HFFc6 (cell line): Measurements from ENCODE around the gene PLPP1. TPM values are rescaled to one million over a fixed set of nuclear protein-coding genes. Genes with fewer than 3 reads are reported as not detected.

Experiments used
- DNase-seq: peaks from one replicate; pipeline ENCODE4 v3.0.0-alpha.2; 2018
- H3K27ac Mint-ChIP-seq: 2 replicates; pipeline ENCODE4 v1.8.0; 2020; ENCODE audit warnings: mild to moderate bottlenecking, mixed read lengths
- H3K27me3 Mint-ChIP-seq: 2 replicates; pipeline ENCODE4 v1.8.0; 2021; ENCODE audit warnings: mild to moderate bottlenecking, moderate library complexity, mixed read lengths; ENCODE audit not compliant: insufficient read depth
- H3K36me3 Mint-ChIP-seq: 2 replicates; pipeline ENCODE4 v1.8.0; 2021; ENCODE audit warnings: low read depth, mixed read lengths
- H3K4me1 Mint-ChIP-seq: 2 replicates; pipeline ENCODE4 v1.8.0; 2020; ENCODE audit warnings: low read depth, mixed read lengths
- H3K4me3 Mint-ChIP-seq: 2 replicates; pipeline ENCODE4 v1.8.0; 2020; ENCODE audit warnings: mild to moderate bottlenecking, moderate library complexity, mixed read lengths
- H3K9me3 Mint-ChIP-seq: 2 replicates; pipeline ENCODE4 v1.8.0; 2020; ENCODE audit warnings: mild to moderate bottlenecking, mixed read lengths
- total RNA-seq, 6 experiments: library from RNA; stranded (reverse); fragmentation: NEBNext Ultra II Directional; extraction: Animal tissue kit (Norgen Biotek cat#: 25700); gene quantifications; 2 replicates in 1 of 6; 3 replicates in 5 of 6; pipeline ENCODE4 v1.2.3, GENCODE V29; 2021
- TF ChIP-seq, protein P1 (sequence below): fragments of 200-600 bp; sonication (generic); IDR thresholded peaks from 2 replicates; pipeline ENCODE4 v1.5.0; 2021; ENCODE audit warnings: antibody characterized with exemption, mild to moderate bottlenecking

Gene PLPP1
- total RNA-seq, 6 experiments from 2014 or later, result 20.4 to 28.0 (median 23.3) TPM

DNA sequence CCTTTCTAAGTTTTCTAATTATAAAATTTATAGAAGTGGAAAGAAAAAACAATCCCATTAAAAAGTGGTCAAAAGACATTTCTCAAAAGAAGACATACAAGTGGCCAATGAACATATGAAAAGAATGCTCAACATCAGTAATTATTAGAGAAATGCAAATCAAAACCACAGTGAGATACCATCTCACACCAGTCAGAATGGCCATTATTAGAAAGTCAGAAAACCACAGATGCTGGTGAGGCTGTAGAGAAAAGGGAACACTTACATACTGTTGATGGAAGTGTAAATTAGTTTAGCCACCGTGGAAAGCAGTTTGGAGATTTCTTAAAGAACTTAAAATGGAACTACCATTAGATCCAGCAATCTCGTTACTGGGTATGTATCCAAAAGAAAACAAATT is 23.7 kb upstream of the PLPP1 start:
- no peaks in the 10 kb centered on the region for H3K36me3 Mint-ChIP-seq
- H3K27me3 Mint-ChIP-seq, result peaks cover 4% of the 10 kb centered on the region
- H3K4me3 Mint-ChIP-seq, result no peak overlapping the region

GRCh38 chr5:55557123-55557522 is 22.4 kb upstream of the PLPP1 start:
- Mint-ChIP-seq H3K27me3 (peaks cover 5% of the 10 kb centered on the region), H3K4me3 (no peak overlapping the region), H3K36me3 (no peaks in the 10 kb centered on the region), H3K4me1 (no peaks in the 10 kb centered on the region), H3K9me3 (no peaks in the 10 kb centered on the region), H3K27ac (no peak overlapping the region)
- TF ChIP-seq, protein P1, sequence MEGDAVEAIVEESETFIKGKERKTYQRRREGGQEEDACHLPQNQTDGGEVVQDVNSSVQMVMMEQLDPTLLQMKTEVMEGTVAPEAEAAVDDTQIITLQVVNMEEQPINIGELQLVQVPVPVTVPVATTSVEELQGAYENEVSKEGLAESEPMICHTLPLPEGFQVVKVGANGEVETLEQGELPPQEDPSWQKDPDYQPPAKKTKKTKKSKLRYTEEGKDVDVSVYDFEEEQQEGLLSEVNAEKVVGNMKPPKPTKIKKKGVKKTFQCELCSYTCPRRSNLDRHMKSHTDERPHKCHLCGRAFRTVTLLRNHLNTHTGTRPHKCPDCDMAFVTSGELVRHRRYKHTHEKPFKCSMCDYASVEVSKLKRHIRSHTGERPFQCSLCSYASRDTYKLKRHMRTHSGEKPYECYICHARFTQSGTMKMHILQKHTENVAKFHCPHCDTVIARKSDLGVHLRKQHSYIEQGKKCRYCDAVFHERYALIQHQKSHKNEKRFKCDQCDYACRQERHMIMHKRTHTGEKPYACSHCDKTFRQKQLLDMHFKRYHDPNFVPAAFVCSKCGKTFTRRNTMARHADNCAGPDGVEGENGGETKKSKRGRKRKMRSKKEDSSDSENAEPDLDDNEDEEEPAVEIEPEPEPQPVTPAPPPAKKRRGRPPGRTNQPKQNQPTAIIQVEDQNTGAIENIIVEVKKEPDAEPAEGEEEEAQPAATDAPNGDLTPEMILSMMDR, result no peak
- no peak for DNase-seq

More for the DNA sequence above, 23.7 kb upstream of the PLPP1 start:
- Mint-ChIP-seq H3K9me3 (no peaks in the 10 kb centered on the region), H3K27ac (no peak overlapping the region), H3K4me1 (no peaks in the 10 kb centered on the region)
- DNase-seq, result no peak
- TF ChIP-seq, protein P1, result no peak

DNA sequence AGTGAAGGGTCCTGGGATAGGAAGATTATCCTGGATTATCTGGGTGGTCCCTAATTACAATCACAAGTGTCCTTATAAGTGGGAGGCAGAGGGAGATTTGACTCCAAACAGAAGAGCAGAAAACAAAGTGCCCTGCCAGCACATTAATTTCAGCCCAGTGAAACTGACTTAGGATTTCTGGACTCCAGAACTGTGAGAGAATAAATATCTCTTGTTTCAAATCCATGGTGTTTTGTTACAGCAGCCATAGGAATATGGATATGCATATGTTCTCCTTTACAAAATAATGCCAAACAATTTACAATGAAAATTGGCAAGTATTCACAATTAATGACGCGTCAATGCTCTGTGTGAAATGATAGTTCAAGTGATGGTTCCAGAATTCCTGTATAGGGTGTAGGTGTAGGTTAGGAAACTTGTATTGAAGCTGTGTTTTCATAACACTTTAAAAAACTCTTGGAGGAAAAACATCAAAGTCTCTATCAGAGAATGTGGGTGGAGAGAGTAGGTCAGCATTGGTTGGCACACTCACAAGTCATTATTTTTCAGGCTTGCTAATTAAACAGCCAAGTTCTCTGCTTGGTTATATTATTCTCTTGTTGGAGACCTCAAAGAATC is 19.9 kb upstream of the PLPP1 start:
- H3K27ac Mint-ChIP-seq, result no peak overlapping the region
- DNase-seq, result no peak
- no peaks in the 10 kb centered on the region for H3K36me3 Mint-ChIP-seq
- H3K4me3 Mint-ChIP-seq, result no peak overlapping the region
- H3K4me1 Mint-ChIP-seq, result no peaks in the 10 kb centered on the region
- TF ChIP-seq, protein P1, result no peak
- peaks cover 6% of the 10 kb centered on the region for H3K27me3 Mint-ChIP-seq
- no peaks in the 10 kb centered on the region for H3K9me3 Mint-ChIP-seq

GRCh38 chr5:55551904-55552303 is 17.1 kb upstream of the PLPP1 start:
- no peak overlapping the region for H3K4me3 Mint-ChIP-seq
- no peaks in the 10 kb centered on the region for H3K9me3 Mint-ChIP-seq
- no peak for DNase-seq
- no peak overlapping the region for H3K27ac Mint-ChIP-seq
- TF ChIP-seq, protein P1, result no peak
- peaks cover 15% of the 10 kb centered on the region for H3K27me3 Mint-ChIP-seq
- no peaks in the 10 kb centered on the region for H3K4me1 Mint-ChIP-seq
- H3K36me3 Mint-ChIP-seq, result no peaks in the 10 kb centered on the region

DNA sequence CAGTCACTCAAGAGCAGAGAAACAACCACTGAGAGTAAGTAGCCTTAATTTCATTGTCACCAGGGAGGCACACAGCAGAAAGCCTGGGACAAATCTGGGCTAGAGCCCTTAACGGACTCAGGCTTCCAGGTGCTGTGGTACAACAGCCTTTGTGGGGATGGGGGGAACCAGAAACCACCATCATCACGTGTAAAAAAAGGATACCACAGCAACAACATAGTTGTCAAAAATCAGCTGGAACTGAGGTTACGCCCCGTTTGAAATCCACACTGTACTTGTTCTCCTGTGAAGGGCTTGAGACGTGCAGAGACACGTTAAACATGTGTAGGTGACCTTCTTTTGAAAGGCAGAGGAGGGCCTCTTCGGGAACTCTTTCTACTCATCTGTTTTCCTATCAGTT is 16.6 kb upstream of the PLPP1 start:
- H3K9me3 Mint-ChIP-seq, result no peaks in the 10 kb centered on the region
- TF ChIP-seq, protein P1, result no peak
- no peaks in the 10 kb centered on the region for H3K4me1 Mint-ChIP-seq
- no peak overlapping the region for H3K27ac Mint-ChIP-seq
- H3K36me3 Mint-ChIP-seq, result no peaks in the 10 kb centered on the region
- H3K27me3 Mint-ChIP-seq, result peaks cover 12% of the 10 kb centered on the region
- no peak overlapping the region for H3K4me3 Mint-ChIP-seq
- DNase-seq, result no peak
